HG03064 (cell line): ENCODE measurements around the gene MON1A.
"Not testable (repeated sequence)": the region's sequence is repeated elsewhere in the genome, so short reads cannot be mapped to it uniquely, and the experiment has no call there.

Source experiments
- ATAC-seq: cut with Tn5 transposase; IDR thresholded peaks from one replicate; pipeline ENCODE4 v1.9.1; 2021; ENCODE audit warnings: low read depth; ENCODE audit not compliant: unreplicated experiment

The MON1A gene

DNA sequence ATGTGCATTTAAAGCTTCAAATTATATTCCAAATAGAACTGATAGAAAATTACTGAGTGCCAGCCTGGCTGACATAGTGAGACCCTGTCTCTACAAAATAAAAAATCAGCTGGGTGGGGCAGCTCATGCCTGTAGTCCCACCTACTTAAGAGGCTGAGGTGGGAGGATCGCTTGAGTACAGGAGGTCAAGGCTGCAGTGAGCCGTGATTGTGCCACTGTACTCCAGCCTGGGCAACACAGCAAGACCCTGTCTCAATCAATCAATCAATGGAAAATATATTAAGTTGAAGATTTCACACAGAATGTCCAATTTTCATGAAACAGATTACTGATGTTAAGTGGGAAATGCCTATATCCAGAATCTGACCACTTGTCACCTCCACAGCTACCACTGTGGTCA is 4.1 kb downstream of the MON1A start:
- ATAC-seq = no peak

DNA sequence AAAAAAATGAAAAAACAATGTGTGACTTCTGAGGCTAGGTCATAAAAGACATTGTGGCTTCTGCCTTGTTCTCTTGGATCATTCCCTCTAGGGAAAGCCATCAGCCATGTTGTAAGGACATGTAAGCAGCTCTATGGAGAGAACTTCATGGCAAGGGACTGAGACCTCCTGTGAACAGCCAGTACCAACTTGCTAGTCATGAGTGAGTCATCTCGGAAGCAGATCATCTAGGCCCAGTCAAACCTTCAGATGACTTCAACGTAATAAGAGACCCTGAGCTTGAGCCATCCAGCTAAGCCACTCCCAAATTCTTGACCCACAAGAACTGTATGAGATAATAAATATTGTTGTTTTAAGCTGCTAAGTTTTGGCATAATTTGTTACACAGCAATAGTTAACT is 4.9 kb downstream of the MON1A start:
- ATAC-seq = no peak

DNA sequence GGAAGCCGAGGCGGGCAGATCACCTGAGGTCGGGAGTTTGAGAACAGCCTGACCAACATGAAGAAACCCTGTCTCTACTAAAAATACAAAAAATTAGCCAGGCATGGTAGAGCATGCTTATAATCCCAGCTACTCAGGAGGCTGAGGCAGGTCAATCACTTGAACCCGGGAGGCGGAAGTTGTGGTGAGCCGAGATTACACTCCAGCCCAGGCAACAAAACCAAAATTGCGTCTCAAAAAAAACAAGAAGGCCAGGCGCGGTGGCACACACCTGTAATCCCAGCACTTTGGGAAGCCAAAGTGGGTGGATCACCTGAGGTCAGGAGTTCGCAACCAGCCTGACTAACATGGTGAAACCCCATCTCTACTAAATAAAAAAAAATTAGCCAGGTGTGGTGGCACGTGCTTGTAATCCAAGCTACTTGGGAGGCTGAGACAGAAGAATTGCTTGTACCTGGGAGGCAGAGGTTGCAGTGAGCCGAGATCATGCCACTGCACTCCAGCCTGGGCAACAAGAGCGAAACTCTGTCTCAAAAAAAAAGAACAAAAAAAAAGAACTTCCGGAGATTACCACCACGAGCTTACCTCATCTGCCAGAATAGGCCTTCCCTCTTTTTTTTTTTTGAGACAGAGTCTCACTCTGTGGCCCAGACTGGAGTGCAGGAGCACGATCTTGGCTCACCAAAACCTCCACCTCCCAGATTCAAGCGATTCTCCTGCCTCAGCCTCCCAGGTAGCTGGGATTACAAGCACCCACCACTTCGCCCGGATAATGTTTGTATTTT is 11.6 kb downstream of the MON1A start:
- not testable (repeated sequence) for ATAC-seq

DNA sequence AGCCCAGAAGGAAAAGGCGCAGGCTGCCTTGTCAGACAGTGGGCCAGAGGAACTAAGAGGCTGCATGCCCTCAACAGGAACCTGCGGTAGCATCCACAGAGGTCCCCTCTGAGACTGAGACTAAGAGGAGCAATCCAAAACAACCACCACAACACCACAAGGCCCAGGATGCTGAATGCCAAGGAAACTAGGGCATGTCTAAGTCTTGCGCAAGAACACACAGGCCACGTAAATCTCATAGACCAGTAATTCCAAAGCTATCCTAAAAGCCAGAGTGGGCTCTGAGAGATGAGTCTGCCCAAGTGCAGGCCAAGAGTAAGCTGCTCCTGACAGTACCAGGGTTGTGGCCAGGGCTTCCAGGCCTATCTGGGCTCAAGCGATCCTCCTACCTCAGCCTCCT is 12.9 kb downstream of the MON1A start:
- no peak for ATAC-seq

DNA sequence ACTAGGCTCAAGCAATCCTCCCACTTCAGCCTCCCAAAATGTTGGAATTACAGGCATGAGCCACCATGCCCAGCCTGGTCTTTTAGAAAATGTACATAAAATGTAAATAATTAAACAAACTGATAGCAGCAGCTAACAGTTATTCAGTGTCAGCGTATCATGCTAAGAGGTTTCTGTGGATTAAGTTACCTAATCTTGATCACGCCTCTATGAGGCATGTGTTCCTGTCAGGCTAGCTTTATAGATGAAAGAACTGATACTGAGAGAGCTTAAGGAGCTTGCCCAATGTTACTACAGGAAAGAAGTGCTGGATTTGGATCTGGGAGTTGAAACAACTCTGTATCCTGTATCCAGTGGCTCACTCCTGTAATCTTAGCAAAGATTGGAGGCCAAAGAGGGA is 14.7 kb downstream of the MON1A start:
- no peak for ATAC-seq

DNA sequence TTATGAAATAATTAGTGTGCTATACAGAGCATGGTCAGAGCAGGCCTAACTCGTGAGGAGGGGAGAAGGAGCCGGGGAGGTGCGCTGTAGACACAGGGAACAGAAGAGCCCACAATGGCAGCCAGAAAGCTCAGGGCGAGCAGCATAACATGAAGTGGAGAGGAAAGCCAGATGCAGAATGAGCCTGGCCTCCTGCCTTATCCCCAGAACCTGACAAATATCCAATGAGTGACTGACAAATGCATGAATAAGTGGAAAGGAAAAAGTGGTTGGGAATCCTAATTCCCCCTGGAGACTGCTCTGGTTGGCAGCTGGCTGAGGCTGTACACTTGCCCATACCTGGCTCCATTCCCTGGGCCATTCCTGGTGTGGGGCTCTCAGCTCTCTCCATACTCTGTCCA is 16.7 kb downstream of the MON1A start:
- no peak for ATAC-seq

DNA sequence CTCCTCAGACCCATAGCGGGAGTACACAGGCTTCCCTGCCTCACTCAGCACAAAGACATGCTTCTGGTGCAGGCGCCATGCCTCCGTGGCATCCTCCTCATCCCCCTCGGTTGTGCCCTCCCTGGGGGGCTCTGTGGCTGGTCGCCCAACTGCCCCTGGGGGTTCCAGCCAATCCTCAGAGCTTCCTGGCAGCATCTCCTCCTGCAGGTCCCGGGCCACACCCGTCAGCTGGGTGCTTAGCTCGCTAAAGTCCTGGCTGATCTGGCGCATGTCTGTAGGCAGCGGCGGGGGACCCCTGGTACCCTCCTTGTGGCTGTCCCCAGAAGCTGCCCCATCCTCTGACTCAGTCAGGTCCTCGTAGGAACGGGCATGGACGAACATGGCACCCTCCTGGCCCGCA is 18.0 kb downstream of the MON1A start:
- ATAC-seq = no peak

DNA sequence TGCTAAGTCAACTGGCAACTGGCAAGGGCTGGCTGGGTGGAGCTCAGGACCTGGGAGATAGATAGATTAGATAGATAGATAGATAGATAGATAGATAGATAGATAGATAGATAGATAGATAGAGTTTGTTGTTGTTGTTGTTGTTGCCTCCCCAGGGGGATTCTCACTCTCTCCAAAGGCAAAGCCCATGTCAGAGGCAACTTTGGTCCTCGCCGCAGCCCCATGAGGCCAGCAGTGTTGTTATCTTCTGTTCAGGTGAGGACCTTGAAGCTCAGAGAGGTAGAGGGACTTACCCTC is 18.5 kb downstream of the MON1A start:
- ATAC-seq = no peak

DNA sequence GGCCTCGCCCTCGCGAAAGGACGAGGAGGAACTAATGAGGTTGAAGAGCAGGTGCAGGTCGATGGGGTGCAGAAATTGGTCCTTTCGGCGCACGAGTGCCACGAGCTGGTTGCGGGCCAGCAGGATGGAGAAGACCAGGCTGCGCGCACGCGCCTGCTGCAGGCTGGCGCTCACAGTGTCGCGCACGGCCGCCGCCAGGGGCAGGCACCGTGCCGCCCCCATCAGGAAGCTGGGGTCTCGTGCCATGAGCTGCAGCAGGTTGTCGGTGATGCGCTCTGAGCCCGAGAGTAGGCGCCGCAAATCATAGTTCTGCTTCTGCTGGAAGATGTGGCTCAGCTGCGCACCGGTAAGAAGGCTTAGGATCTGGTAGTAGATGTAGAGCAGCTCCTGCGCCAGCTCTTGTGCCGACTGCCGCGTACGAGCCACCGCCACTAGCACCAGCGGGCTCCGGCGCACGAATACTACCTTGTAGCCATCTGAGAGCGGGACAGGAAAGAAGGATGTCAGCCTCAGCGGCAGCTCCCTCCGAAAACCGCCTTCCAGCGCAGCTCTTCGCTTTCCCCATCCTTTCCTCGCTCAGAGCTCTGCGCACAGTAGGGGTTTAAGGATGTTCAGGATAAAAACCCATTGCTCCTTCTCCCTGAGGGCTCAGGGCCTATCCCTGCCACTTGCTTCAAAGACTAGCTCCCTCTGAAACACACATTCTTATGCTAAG is 19.0 kb downstream of the MON1A start:
- no peak for ATAC-seq

DNA sequence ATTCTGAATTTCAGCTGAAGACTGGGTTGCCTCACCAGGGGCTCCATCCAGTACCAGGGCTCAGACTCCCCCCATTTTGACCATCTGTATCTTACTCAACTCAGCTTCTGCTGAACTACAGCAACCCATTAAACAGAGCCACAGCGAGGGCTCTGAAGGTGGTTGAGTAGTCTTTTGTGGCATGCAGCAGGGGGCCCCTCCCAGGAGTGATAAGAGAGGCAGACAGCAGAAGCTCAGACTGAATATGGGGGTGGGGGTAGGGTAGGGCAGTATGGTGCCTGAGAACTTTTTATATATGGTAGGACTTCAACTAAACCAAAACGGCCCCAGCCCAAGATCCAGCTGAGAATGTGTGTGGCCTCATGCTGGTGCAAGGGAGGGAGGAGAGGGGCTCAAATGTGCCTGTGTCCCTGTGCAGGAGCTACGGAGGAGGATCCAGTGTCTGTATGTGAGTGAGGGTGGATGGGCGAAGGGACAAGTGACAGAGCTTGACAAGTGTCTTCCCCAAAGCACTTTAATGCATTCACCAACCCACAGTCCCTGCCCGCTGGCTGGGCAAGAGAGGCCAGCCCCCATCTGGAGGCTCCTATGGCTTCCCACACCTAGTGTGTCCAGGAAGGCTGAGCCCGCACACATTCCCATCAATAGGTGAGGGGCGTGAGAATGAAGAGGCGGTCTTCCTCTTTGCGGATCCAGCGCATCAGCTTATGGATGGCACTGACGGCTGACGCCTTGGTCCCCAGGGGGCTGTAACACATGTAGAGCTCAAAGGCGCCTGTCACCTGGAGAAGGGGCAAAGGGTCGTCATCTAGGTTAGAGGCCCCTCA is 21.0 kb downstream of the MON1A start:
- ATAC-seq = no peak

DNA sequence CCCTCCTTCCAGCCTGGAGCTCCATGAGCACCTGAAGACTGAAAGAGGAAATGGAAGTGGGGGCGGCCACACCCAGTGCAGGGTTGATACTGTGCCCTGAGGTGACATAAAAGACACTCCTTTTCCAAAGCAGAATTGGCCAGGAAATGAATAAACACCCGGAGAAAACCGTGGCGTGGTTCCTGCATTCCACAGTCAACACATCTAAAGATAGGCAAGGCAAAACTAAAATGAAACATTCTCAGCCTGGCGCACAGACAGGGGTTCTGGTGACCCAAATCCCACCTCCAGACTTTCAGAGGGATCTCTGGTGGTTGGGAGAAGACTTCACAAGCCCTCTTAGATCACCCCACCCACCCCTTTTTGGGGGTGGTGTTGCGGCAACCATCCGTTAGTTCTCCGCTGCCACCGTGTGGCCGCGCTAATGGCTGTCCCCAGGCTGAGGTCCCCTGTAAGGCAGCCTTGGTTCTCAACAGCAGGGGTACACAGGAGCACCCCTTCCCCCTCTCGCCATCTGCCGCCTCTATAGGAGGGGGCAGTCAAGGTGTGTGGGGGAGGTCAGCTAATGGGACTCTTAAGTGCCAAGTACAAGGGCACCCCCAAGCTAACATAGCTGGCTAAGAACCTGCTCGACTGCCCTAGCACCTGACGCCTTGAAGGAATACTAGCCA is 23.4 kb downstream of the MON1A start:
- no peak for ATAC-seq

DNA sequence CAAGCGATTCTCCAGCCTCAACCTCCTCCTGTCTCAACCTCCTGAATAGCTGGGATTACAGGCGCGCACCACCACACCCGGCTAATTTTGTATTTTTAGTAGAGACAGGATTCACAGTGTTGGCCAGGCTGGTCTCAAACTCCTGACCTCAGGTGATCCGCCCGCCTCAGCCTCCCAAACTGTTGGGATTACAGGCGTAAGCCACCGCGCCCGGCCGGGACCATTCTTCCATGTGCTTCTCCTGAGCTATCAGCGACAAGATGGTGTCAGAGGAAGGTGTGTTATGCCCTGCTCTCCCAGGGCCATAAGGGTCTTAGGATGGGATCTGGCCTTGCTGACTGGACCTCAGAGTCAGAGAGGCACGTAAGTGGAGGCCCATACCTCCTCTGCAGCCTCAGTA is 25.2 kb downstream of the MON1A start:
- not testable (repeated sequence) for ATAC-seq

DNA sequence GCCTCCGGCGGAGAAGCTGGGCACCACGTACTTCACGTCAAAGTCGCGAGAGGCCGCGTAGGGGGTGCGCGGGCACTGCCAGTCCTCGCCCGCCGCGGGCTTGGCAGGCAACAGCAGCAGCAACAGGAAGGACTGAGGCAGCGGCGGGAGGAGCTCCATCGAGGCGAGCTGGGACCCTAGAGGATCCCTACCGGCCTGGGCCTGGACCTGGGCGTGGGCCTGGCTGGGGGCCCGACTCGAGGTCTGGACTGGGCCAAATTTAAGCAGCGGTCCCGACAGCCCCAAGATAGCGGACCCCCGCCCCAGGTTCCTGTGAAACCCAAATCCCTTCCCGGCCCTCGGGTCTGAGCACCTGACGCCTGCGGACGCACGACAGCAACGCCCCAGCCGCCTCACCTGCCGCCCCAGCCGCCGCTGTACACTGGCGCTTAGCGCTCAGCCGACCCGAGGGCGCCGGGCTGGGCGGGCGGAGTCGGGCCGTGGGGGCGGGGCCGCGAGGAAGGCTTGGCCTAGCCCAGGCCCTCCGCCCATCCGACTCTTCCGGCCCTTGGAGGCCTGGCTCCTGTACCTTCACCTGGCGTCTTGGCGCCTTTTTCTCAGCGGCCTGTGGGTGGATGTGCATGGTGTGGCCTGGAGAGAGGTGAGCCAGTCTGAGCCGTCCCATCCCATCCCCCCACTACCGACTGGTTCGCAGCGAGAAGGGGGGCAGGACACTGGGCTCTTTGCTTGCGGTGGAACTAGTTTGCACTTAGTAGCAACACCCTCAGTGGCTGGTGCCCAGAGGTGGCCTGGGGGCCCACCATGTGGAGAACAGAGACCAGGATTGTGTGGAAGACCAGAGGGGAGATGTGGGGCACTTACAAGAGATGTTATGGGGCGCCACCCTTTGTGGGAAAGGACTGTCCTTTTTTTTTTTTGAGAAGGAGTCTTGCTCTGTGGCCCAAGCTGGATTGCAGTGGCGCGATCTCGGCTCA is 25.9 kb downstream of the MON1A start, which contains the start of gene MST1R:
Gene MST1R, minus strand, starts transcription at position 423 of the 974 bp plus-strand sequence. Its CDS starts 264 bp downstream, at position 159.
- peak; percentile 73 for ATAC-seq

DNA sequence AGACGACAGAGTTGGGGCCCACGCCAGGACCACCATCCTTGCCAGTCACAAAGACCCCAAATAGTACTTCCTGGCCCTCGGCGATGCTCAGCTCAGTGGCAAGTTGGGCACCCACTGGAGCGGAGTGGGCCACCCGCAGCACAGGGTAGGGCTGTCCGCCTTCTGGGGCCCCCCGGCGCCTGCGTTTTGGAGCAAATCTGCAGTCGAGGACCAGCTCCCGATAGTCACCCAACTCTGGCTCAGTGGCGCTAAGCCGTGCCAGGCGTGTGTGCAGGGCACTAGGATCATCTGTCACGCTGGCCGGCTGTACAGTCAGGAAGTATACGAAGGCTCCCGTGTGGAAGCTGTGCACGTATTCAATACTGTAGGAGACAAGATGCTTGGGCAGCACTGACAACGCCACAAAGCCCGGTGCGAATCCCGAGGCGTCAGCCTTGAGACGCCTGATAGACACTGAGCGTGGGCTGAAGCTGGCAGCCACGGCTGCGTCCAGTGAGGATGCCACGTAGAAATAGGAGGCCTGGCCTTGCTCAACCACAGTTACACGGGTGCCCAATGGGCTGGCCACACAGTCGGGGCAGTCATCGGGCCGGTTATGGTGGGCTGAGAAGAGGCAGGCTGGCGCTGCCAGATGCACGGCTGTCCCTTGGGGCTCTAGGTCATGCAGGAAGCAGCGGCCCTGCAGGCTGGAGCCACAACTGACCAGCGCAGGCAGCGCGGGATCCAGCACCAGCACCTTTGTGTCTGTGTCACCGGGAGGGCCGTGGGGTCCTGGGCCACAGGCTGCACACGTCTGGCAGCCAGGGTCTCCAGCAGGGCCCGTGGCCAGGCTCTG is 26.9 kb downstream of the MON1A start:
- no peak for ATAC-seq

DNA sequence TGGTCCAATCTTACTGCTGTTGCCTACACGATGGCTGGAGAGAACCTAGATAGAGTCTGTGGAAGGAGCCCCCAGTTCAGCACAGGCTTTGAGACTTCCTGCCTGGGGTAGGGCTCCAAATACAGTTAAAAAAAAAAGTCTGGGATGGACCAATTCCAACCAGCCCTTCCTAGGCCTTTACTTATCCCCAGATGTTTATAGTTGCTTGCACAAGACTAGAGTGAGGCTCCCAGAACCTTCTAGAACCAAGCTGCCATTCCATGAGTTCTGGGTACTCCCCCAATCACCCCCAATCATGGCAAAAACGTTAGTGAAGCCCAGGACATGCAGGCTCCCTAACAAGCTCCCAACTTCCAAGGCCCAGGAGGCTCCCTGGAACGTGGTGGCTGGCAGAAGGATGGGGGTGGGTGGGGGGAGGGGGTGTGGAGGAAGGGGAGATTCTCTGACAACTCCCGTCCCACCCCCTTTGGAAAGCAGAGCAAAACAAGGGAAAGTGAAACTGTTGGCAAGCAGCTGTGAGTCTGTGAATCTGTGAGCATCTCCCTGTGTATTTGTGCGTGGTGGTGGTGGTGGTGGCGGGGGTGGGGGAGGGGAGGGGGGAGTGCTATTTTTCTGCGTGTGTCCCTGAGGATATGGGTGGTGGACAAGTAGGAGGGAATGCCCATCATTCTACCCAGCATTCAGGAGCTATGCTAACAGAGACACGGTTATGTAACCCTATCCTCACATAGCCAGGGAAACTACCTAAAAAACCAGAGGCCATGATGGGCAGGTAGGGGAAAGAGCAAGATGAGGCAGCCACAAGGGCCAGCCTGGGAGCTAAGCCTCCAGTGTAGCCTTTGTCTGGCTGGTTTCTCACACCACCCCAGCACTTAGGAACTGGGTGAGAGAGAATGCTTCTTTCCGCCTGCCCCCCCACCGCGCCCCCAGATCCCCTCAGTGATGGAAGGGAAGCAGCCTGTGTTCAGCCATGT is 28.0 kb downstream of the MON1A start:
- ATAC-seq = no peak

DNA sequence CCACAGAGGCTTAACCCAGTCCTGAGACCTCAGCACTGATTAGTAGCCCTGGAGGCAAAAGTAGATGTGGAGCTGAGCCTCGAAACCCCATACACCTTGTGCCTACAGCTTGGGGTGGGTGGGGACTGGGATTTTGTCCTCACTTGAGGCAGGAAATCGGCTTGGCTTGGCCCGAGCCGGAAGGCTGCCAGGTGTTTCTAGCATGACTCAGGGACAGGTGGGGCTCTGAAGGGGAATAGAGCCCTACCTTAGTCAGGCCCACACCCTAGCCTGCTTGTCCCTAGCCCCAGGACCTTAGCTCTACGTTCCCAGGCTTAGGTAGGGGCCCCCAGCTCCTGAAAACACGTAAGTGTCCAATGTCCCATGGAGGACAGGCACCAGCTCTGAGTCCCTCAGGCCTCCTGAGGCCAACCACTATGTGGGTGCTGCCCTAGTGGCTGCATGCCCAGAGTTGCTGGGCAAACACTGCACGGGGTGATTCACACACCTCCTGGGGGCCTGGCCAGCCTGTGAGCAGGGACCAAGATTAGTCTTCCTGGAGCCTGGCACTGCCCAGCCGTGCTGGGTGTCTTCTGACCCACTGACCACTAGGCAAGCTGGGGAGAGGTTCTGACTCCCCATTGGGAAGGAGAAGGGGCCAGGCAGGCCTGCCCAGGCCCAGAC is 29.0 kb downstream of the MON1A start:
- no peak for ATAC-seq

DNA sequence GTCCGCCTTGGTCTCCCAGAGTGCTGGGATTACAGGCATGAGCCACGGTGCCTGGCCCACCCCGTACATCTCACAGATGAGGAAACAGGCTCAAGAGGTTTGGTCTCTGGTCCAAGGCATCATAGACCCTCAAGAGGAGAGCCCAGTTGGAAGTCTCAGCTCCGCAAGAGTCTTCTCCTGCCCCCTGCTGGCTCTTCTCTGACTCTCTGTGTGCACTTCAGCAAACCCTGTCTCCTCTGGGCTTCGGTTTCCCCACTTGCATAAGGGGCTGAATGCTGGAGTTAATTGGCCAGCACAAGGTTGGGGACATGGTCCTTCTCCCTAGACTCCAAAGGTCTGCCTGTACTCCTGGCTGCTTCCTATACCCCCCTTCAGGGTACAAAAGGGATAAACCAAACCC is 29.8 kb downstream of the MON1A start:
- ATAC-seq = no peak
